Fibroblast of lung (primary cell): ENCODE results near the gene PODXL2. TPM values are rescaled to one million over a fixed set of nuclear protein-coding genes. Genes with fewer than 3 reads are reported as not detected.

Experiments
- DNase-seq, 2 donors: peaks; one replicate each; pipeline versions ENCODE4 v3.0.0 to v3.0.0-alpha.2; 2010; ENCODE audit warnings: low read depth in 2 of 2
- H2AFZ ChIP-seq: 2 replicates; pipeline ENCODE4 v1.5.1; 2012; ENCODE audit warnings: low read length, control low read depth, inconsistent platforms
- H3K27ac ChIP-seq: 2 replicates; pipeline ENCODE4 v1.5.1; 2011; ENCODE audit warnings: low read length, control low read depth; ENCODE audit not compliant: insufficient read depth
- H3K27me3 ChIP-seq: 2 replicates; pipeline ENCODE4 v1.5.1; 2011; ENCODE audit warnings: mild to moderate bottlenecking, low read length; ENCODE audit not compliant: control insufficient read depth, insufficient read depth
- H3K36me3 ChIP-seq: 2 replicates; pipeline ENCODE4 v1.5.1; 2011; ENCODE audit warnings: low read length; ENCODE audit not compliant: control insufficient read depth, insufficient read depth
- H3K4me1 ChIP-seq: 2 replicates; pipeline ENCODE4 v1.5.1; 2011; ENCODE audit warnings: low read length; ENCODE audit not compliant: control insufficient read depth, insufficient read depth; ENCODE audit errors: extremely low read depth
- H3K4me2 ChIP-seq: 2 replicates; pipeline ENCODE4 v1.5.1; 2011; ENCODE audit warnings: low read length, control low read depth; ENCODE audit not compliant: insufficient read depth; ENCODE audit errors: extremely low read depth
- H3K4me3 ChIP-seq, 4 experiments: fragments of 200-600 bp in 1 of 4; sonication (generic) in 1 of 4; replicated peaks in 1 of 4; 2 replicates each; pipeline ENCODE4 v1.5.1; 2011 to 2016; ENCODE audit warnings: low read length in 4 of 4, low read depth in 3 of 4, mild to moderate bottlenecking in 3 of 4, control low read depth in 2 of 4, inconsistent platforms in 1 of 4, mixed read lengths in 1 of 4; ENCODE audit not compliant: insufficient read depth in 1 of 4; ENCODE audit errors: control extremely low read depth in 1 of 4
- H3K79me2 ChIP-seq: 2 replicates; pipeline ENCODE4 v1.5.1; 2012; ENCODE audit warnings: mild to moderate bottlenecking, low read length, inconsistent platforms; ENCODE audit not compliant: control insufficient read depth, insufficient read depth
- H3K9ac ChIP-seq: 2 replicates; pipeline ENCODE4 v1.5.1; 2011; ENCODE audit warnings: mild to moderate bottlenecking, low read length, control low read depth; ENCODE audit not compliant: insufficient read depth
- H3K9me3 ChIP-seq: 2 replicates; pipeline ENCODE4 v1.5.1; 2012; ENCODE audit warnings: low read depth, low read length; ENCODE audit not compliant: control insufficient read depth, insufficient read depth
- H4K20me1 ChIP-seq: 2 replicates; pipeline ENCODE4 v1.5.1; 2011; ENCODE audit warnings: low read length; ENCODE audit not compliant: control insufficient read depth, insufficient read depth; ENCODE audit errors: extremely low read depth
- CTCF ChIP-seq, 2 donors: IDR thresholded peaks in 1 of 2; conservative IDR thresholded peaks in 1 of 2; 1 replicate in 1 of 2; 2 replicates in 1 of 2; pipeline ENCODE4 v1.5.1; 2011 to 2012; ENCODE audit warnings: low read length in 2 of 2, control low read depth in 1 of 2, inconsistent platforms in 1 of 2, low read depth in 1 of 2, mild to moderate bottlenecking in 1 of 2
- EZH2 ChIP-seq: IDR thresholded peaks from 2 replicates; pipeline ENCODE4 v1.5.1; 2012; ENCODE audit warnings: low read length, control low read depth, mild to moderate bottlenecking; ENCODE audit errors: missing control alignments
- polyA plus RNA-seq, 2 donors: library from polyadenylated mRNA; depleted of rRNA in 1 of 2; stranded (reverse) in 1 of 2; unstranded in 1 of 2; fragments of >200 nt; gene quantifications; 2 replicates each; pipeline ENCODE4 v1.2.1, GENCODE V29; 2011 to 2012; ENCODE audit warnings: missing spikeins in 1 of 2
- total RNA-seq: library from RNA; depleted of rRNA; stranded (reverse); fragments of >200 nt; gene quantifications from 2 replicates; pipeline ENCODE4 v1.2.1, GENCODE V29; 2014

PODXL2 gene
- total and polyA plus RNA-seq, 2 donors (not counting 1 experiment from before 2014, with no cell fraction given), result 0.50 to 0.98 TPM

GRCh38 chr3:127711896-127712295 is 82.9 kb downstream of the PODXL2 start:
- Histone ChIP-seq H4K20me1 (no peaks in the 10 kb centered on the region), H3K9ac (no peak overlapping the region), H3K9me3 (no peaks in the 10 kb centered on the region), H3K36me3 (peaks cover 10% of the 10 kb centered on the region), H3K79me2 (no peaks in the 10 kb centered on the region), H3K27me3 (no peaks in the 10 kb centered on the region), H3K4me3 (no peak overlapping the region), H3K4me1 (no peaks in the 10 kb centered on the region), H3K27ac (no peak overlapping the region), H3K4me2 (no peak overlapping the region), H2AFZ (no peak overlapping the region)
- DNase-seq, result no peak
- TF ChIP-seq CTCF (conservative IDR thresholded peaks at IDR 0.05 in 1 of 2, IDR thresholded peaks at IDR 0.05 in 1 of 2; ENCODE audit: low read depth in 1 of 2, low read length in 2 of 2) (no peak), EZH2 (no peak)

DNA sequence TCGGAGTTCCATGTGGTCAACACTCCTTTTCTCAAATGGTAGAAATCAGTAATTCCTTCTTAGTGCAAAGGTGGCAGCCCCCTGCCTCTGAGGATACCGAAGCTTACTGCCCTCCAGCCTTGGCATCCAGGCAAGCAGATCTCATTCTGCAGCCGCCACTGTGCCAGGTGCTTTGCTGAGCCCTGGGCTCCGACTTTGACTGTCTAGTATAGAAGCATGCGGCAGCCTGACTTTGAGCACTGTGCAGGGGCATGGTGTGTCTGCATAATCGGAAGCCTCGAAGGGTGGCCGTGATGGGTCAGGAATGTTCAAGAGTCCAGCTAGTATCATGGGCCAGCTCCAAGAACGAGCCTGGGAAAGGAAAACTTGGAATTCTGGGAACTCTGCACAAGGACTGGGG is 83.5 kb downstream of the PODXL2 start:
- Histone ChIP-seq H3K27me3 (no peaks in the 10 kb centered on the region), H4K20me1 (no peaks in the 10 kb centered on the region), H2AFZ (no peak overlapping the region), H3K36me3 (peaks cover 10% of the 10 kb centered on the region), H3K9me3 (no peaks in the 10 kb centered on the region), H3K4me1 (no peaks in the 10 kb centered on the region), H3K4me3 (no peak overlapping the region), H3K4me2 (no peak overlapping the region), H3K9ac (no peak overlapping the region), H3K27ac (no peak overlapping the region), H3K79me2 (no peaks in the 10 kb centered on the region)
- DNase-seq, result no peak
- no peak for TF ChIP-seq CTCF (conservative IDR thresholded peaks at IDR 0.05 in 1 of 2, IDR thresholded peaks at IDR 0.05 in 1 of 2; ENCODE audit: low read depth in 1 of 2, low read length in 2 of 2)
- no peak for TF ChIP-seq EZH2

- no peaks in the 10 kb centered on the region for H3K27me3 ChIP-seq
- H3K4me3 ChIP-seq, result no peak overlapping the region
- H2AFZ ChIP-seq, result no peak overlapping the region
- peaks cover 10% of the 10 kb centered on the region for H3K36me3 ChIP-seq
- no peak for DNase-seq
- H3K27ac ChIP-seq, result no peak overlapping the region
- no peak overlapping the region for H3K4me2 ChIP-seq
- TF ChIP-seq CTCF (conservative IDR thresholded peaks at IDR 0.05 in 1 of 2, IDR thresholded peaks at IDR 0.05 in 1 of 2; ENCODE audit: low read depth in 1 of 2, low read length in 2 of 2), result no peak
- no peak for TF ChIP-seq EZH2
- no peak overlapping the region for H3K9ac ChIP-seq
- H4K20me1 ChIP-seq, result no peaks in the 10 kb centered on the region
- H3K79me2 ChIP-seq, result no peaks in the 10 kb centered on the region
- H3K9me3 ChIP-seq, result no peaks in the 10 kb centered on the region
- H3K4me1 ChIP-seq, result no peaks in the 10 kb centered on the region
These were observed 84.1 kb downstream of the PODXL2 start for GRCh38 chr3:127712881-127713771.
